Fibroblast of peridontal ligament (primary cell): ENCODE data around the gene MRPL9.
"Not testable (repeated sequence)": the region's sequence is repeated elsewhere in the genome, so short reads cannot be mapped to it uniquely, and the experiment has no call there.

Experiments
- DNase-seq: peaks from one replicate; pipeline ENCODE4 v3.0.0-alpha.2; 2010; ENCODE audit errors: extremely low read depth

The MRPL9 gene

DNA sequence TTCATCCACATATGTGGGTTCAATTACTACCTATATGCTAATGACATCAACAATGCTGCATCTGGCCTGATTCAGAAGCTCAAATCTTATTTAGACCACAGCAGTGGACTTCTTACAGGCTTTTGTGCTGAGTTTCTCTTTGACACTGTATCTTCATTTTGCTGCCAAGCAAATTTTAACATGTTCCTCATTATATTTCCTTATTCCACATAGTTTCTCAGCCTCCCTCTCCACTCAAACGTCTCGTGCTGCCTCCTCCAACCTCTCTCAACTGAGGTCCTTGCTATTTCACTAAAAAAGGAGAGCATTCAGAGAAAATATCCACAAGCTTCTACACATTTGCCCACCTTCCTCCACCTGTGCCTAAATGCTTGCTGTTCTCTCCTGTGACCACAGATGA lies 20.5 kb upstream of the MRPL9 start:
- DNase-seq, result no peak

DNA sequence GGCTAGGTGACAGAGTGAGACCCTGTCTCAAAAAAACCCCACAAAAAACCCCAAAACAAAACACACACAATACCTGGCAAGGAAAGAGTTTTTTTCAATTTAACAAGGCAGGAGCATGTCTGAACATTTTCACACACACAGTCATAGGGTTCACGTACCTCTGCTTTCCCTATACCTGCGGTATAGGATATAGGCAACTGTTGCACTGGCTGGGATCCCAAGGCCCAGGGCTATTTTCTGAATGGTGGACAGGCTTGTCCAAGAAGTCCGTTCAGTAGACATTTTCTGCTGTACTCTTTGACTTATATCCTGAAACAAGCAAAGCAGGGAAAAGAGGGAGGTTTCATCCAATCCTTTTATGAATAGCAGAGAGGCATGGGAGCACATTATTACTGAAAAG lies 19.4 kb upstream of the MRPL9 start:
- DNase-seq, result no peak

DNA sequence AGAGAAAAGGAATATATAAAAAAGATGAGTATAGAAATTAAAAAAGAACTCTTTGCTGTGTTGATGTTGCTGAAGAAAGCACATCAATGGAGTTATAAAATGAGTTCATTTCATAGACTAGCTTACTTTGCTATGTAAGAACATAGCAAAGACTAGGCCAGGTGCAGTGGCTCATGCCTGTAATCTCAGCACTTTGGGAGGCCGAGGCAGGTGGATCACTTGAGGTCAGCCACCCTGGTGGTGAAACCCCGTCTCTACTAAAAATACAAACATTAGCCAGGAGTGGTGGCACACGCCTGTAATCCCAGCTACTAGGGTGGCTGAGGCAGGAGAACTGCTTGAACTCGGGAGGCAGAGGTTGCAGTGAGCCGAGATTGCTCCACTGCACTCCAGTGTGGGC lies 18.7 kb upstream of the MRPL9 start:
- not testable (repeated sequence) for DNase-seq

DNA sequence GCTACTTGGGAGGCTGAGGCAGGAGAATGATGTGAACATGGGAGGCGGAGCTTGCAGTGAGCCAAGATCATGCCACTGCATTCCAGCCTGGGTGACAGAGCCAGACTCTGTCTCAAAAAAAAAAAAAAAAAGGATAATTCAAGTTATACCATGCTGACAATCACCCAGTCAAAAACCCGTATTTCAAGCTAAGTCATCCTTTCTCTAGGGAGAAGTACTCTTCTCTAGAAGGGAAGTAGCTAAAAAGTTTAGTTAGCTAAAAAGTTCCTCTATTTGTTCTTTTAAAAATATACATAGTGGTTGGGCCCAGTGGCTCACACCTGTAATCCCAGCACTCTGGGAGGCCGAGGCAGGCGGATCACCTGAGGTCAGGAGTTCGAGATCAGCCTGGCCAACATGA lies 17.4 kb upstream of the MRPL9 start:
- DNase-seq, result not testable (repeated sequence)

DNA sequence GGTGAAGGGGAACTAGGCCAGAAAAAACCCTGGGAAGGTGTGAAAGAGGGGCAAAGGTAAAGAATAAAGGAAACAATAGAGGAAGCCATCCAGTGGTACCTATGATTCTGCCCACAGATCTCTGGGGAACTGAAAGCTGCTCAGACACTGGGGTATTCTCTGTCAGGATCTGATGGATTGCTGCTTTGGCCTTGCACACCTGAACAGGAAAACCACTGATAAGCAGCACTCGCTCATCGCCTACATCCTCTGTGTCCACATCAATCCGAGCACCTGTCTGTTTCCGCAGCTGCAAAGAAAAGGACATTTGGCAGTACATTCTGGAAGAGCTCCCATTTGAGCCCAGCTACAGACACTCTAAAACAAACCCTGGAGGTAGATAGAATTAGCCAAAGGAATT lies 16.6 kb upstream of the MRPL9 start:
- DNase-seq, result no peak

DNA sequence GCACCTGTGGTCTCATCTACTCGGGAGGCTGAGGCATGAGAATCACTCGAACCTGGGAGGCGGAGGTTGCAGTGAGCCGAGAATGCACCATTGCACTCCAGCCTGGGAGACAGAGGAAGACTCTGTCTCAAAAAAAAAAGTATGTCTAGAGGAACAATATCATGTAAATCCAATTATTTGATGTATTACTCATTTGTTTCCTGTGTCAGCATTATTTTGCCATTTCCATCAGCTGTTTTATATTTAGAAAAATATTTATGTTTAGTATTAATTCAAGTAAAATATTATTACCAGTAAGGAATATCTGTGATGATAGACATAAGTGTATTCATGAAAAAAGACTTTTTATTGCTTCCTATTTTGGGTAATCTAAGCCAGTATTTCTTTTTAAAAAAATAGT lies 14.0 kb upstream of the MRPL9 start:
- DNase-seq, result no peak

DNA sequence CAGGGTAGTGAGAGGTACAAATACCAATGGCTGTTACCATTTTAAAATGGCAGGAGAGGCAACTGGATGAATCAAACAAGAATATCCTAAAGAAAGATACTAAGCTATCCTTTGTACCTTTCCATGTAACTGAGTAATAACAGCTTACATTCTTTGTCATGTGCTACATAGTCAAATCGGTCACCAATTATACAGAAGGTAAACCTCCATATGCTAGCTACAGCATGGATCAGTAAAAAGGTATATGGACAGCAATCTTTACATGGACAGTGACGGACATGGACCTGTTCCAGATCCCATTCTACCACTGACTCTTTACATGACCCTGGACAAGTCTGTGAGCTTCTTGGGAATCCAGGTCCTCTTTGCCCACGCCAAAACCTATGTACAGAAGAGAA lies 13.4 kb upstream of the MRPL9 start:
- no peak for DNase-seq

DNA sequence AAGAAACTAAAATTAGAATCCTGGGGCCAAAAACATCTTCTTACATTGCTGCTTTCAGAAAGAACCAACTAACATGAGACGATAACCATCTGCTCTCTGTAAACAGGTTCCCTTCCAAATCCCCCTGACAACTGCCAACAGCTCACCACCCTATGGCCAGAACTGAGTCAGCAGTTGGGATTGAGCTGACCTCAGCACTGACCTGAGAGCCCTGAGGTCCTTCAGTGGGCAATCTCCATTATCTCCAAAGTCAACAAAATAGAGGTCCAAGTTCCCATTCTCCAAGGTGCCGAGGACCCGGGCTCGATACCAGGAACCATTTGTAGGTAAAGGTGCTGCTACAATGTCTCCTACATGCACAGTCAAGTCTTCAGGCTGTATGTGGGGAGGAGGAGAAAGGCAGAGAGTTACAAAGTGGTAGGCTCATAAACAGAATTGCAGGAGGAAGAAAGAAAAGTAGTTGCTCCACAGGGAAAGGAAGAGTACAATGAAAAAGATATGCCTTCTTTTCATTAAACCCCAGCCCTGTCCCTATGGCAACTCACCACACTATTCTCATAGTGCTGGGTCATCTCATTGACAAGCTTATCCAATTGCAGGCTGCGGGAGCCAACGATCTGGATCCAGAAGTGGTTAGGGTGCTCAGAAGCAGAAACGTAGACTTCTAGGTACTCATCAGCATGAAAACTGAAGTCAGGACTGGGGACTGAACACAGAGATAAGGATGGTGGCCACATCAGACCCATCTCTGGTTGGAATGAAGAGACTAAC lies 12.8 kb upstream of the MRPL9 start:
- DNase-seq, result no peak

DNA sequence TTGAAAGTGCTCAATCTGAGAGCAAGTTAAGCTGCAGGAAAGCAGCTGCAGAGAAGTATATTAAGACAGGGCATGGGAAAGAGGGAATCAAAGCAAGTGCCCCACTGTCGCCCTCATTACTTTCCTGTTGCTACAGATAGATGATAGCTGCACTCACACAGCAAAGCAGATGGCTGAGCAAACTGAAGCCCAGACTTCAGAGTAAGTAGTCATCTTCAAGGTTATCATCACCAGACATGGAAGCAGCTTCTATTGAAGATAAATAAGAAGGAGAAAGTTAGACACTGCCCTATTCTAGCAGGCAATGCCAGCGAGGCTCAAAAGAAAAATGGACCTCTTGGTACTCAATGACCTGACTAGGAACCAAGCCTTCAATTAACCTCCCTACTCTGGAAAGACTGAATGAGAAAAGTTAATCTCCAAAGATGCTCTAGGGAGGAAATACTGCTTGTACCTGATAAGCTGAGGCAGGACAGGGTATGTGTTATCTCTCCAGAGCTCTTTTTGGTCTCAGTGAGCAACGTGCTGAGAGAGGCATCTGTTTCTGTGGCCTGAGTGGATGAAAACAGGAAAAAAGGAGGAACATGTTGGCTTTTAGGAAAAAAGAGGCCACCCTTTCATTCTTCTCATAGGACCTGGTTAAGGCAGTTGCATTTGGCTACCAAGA lies 11.1 kb upstream of the MRPL9 start:
- no peak for DNase-seq

DNA sequence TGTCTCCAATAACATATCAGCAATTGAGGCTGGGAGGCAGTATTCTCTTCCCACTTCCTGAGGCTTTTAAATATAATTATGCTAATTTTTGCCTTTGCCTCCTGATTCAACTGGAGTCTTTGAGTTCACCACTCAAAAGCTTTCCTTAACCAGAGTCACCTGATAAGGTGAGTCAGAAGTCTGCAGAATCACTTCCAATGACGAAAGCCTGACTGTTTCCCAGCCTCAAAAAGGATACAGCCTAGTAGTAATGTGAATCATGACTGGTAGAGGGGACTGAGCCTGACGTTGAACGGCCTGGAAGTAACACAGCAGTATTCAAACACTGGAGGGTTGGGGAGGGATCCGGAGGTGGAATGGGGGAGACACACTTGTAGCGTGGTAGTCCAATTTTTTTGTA lies 10.4 kb upstream of the MRPL9 start:
- peak; percentile 29 for DNase-seq

DNA sequence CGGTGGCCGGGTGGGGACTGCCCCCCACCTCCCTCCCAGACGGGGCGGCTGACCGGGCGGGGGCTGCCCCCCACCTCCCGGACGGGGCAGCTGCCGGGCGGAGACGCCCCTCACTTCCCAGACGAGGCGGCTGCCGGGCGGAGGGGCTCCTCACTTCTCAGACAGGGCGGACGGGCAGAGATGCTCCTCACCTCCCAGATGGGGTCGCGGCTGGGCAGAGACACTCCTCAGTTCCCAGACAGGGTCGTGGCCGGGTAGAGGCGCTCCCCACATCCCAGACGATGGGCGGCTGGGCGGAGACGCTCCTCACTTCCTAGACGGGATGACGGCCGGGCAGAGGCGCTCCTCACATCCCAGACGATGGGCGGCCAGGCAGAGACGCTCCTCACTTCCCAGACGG lies 6.0 kb upstream of the MRPL9 start:
- DNase-seq, result not testable (repeated sequence)

DNA sequence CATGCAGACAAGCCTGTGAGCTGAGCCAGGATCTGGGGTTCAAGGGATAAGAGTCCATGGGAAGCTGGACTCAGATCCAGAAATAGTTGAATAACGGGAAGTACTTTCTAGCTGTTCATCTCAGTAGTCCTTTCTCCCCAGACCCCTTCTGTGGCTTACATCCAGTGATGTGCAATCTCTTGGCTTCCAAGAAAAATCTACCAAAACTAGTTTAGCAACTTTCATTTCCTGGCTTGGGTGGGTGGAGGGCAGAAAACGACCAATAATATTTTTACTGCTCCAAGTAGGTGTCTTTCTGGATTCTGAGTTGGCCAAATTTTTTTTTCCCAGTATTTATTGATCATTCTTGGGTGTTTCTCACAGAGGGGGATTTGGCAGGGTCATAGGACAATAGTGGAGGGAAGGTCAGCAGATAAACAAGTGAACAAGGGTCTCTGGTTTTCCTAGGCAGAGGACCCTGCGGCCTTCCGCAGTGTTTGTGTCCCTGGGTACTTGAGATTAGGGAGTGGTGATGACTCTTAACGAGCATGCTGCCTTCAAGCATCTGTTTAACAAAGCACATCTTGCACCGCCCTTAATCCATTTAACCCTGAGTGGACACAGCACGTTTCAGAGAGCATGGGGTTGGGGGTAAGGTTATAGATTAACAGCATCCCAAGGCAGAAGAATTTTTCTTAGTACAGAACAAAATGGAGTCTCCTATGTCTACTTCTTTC lies 5.2 kb upstream of the MRPL9 start:
- not testable (repeated sequence) for DNase-seq

DNA sequence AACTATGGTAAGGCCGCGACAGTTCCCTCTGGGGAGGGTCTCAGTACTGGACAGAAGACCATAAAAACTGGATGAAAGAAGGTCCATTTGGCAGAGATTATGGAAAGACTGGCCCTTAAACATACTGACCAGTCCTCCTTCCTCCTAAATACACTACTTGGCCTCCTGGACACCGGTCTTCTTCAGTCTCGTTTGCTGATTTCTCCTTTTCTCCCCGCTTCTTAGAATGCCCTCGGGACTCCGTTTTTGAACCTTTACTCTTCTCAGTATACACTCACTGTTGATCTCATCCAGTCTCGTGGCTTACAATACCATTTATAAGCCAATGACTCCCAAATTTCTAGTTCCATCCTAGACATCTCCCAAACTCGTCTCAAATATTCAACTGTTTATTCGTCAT lies 694 bp upstream of the MRPL9 start:
- DNase-seq, result peak; percentile 23

DNA sequence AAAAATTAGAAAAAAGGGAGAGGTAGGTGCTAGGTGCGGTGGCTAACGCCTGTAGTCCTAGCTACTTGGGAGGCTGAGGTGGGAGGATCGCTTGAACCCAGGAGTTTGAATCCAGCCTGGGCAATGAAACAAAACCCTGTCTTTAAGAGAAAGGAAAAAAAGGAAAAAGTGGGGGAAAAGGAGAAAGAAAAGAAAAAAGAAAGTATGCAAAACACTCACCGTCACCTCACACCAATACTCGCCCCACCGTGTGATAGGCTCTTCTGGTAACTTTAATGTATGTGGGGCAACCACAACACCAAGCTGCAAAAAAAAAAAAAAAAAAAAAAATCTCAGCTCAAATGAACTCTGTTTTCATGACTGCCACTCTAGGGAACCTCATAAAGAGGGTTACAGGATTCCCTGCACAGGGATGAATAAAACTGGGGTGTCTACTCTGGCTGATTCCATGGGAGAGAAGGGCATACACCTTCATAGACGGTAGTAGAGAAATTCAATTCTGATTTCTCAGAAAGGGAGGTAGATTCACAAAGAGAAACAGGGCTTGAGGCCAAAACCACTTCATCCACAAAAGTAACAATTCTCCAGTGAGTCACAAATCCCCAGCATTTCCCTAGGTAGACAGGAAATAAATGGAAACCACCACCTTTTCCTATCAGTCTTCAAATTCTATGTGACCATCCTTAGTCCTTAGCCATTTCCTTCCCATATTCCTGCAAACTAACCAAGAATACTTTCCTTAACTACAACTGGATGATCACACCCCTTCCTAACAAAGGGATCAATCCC lies 2.5 kb downstream of the MRPL9 start:
- no peak for DNase-seq

DNA sequence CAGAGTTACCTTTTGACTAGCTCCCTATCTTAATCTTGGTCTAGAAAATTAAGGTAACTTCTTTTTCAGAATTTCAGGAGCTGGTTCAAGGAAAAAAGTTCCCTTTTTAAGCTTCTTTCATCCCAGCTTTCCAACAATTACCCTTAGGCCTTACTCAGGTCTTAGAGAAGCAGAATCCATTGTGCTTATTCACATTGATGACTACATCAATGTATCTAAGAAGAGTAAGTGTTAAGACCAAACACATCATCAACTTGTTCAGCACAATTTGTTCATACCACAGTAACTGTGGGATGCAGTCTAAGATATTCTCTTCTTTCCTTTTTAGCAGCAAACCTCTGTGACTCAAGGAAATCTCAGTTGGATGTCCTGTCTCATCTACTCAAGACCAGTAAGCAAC lies 4.1 kb downstream of the MRPL9 start:
- no peak for DNase-seq

DNA sequence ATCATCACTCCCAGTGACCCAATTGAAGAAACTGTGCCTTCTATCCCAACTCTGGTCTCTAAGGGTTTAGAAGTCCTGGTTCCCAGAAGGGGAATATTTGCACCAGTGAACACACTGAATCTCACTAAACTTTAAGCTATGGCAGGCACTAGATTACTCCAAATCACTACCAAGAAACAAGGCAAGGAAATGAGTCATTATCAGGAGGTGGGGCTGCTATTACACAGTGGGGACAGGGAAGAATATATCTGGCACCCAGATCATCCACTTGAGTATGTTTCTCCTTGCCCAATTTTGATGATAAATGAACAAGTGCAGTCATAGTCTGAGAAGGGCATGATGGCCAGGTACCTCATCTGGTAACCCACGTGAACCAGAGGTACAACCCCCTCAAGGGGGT lies 7.0 kb downstream of the MRPL9 start:
- no peak for DNase-seq

DNA sequence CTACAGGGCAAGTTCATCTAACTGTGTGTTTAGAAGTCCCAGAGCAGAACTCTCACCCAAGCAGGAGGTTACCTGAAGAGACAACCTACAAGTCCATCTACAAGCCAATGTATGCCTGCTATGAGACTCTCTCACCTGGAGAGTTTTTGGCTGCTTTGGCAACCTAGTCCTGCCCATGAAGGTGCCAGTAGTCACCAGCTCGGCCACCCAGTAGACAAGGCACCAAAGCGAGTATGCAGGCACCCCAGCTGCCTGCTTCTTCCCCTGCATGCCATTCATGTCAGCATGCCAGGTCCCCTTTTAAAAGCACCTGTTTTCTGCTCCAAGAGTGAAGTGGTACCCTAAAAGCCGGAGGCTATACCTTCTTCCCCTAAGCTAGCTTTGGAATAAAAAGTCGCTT lies 21.8 kb downstream of the MRPL9 start:
- DNase-seq, result no peak

DNA sequence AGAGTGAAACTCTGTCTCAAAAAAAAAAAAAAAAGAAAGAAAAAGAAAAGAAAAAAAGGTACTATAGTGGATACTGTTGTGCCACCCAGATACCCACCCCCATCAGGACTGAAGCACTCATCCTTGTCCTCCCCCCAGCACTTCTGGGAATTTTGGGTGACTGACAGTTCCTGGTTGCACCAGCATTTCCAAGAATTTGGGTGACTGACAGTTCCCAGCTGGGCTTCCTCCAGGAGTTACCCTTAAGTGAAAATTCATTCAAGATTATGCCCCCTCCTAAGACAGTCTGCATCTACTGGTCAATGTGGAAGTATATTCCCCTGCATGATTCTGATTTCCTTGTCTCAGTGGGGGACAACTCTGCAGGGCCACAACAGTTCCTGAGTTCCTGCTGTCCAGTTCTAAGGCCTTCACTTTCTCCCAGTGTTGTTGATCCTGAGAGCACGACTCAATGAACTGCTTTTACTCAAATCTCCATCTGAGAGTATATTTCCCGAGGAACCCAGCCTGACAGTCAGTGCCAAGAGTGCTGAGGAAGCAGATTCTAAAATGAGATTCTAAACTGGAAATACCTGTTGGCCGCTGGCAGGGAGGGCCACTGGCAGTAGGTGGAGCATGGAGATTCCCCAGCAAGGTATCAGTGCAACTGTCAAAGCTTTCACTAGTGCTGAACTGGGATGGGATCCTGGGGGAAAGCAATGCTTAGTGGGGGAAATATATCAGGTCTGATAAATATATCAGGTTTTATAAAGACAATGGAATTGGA lies 23.5 kb downstream of the MRPL9 start:
- DNase-seq, result no peak

DNA sequence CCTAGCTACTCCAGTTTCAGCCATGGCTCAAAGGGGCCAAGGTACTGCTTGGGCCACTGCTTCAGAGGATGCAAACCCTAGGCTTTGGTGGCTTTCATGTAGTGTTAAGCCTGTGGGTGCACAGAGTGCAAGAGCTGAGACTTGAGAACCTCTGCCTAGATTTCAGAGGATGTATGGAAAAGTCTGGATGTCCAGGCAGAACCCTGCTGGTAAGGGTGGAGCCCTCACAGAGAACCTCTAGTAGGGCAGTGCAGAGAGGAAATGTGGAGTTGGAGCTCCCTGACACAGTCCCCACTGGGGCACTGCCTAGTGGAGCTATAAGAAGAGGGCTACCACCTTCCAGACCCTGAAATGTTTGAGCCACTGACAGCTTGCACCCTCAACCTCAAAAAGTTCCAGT lies 25.8 kb downstream of the MRPL9 start:
- DNase-seq, result no peak

DNA sequence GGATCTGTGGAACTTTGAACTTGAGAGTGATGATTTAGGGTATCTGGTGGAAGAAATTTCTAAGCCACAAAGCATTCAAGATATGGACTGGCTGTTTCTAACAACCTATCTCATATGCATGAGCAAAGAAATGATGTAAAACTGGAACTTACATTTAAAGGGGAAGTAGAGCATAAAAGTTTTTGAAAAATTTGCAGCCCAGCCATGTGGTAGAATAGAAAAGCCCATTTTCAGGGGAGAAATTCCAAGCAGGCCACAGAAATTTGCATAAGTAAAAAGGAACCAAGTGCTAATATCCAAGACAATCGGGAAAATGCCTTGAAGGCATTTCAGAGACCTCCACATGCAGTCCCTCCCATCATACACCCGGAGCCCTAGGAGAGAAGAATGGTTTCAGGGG lies 26.3 kb downstream of the MRPL9 start:
- no peak for DNase-seq

DNA sequence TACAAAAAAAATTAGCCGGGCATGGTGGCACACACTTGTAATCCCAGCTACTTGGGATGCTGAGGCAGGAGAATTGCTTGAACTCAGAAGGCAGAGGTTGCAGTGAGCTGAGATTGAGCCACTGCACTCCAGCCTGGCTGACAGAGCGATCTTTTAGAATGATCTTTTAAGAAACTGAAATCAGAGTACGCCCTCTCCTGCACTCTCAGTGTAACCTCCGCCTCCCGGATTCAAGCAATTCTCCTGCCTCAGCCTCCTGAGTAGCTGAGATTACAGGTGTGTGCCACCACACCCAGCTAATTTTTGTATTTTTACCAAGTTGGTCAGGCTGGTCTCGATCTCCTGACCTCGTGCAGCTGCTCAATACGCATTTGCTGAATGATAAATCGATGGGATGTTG lies 29.3 kb downstream of the MRPL9 start:
- DNase-seq, result not testable (repeated sequence)
